K562 (cell line): Measurements from ENCODE around the gene STOX2. TPM values are rescaled to one million over a fixed set of nuclear protein-coding genes. Genes with fewer than 3 reads are reported as not detected.

Source experiments
- ATAC-seq: fragments of 200-7000 bp; cut with Tn5 transposase; 3 replicates; pipeline ENCODE4 v1.9.1; 2020; ENCODE audit warnings: moderate library complexity
- BruUV-seq: library from RNA; stranded (reverse); fragments of 400-500 nt; replicated peaks from 2 replicates; lab custom pipeline; 2021; lab: Mats Ljungman, UMichigan
- CTCF ChIA-PET: fragments of 300-600 bp; formaldehyde crosslinking; extraction: SDS; loops from one replicate; lab custom pipeline; 2021; ENCODE audit warnings: low intra/inter-chr PET ratio; lab: Yijun Ruan, JAX
- POLR2A ChIA-PET: fragments of 300-600, 350-650 bp; sonication (Branson Sonifier 250); formaldehyde crosslinking; extraction: SDS; loops from one replicate; lab custom pipeline; 2021; ENCODE audit warnings: antibody characterized with exemption, inconsistent platforms; lab: Yijun Ruan, JAX
- DNase-seq, 4 experiments: peaks; one replicate each; pipeline versions ENCODE4 v3.0.0 to v3.0.0-alpha.2; 2011 to 2018; ENCODE audit warnings: low spot score in 3 of 4, mixed read lengths in 3 of 4; ENCODE audit errors: extremely low read depth in 1 of 4
- FAIRE-seq: peaks from 2 replicates; lab custom pipeline; 2011; peaks lifted over from hg19 to GRCh38; lab: Jason Lieb, UNC
- H2AFZ ChIP-seq: 2 replicates; pipeline ENCODE4 v1.6.0; 2011; ENCODE audit warnings: low read depth, low read length, control low read depth, inconsistent platforms
- H3K27ac ChIP-seq: fragments of 200-600 bp; 3 replicates; pipeline ENCODE4 v1.8.0; 2011; ENCODE audit warnings: low read depth, mild to moderate bottlenecking, control low read depth, inconsistent platforms, low read length, moderate library complexity, mixed read lengths; ENCODE audit errors: extremely low read depth
- H3K27me3 ChIP-seq, 2 experiments: fragments of 300-600 bp in 1 of 2; 2 replicates in 1 of 2; 3 replicates in 1 of 2; pipeline versions ENCODE4 v1.6.0 to v1.8.0; 2011; ENCODE audit warnings: inconsistent platforms in 2 of 2, low read length in 2 of 2, mild to moderate bottlenecking in 1 of 2, mixed read lengths in 1 of 2, moderate library complexity in 1 of 2; ENCODE audit not compliant: control insufficient read depth in 2 of 2, insufficient read depth in 2 of 2
- H3K36me3 ChIP-seq: fragments of 300-600 bp; 3 replicates; pipeline ENCODE4 v1.8.0; 2011; ENCODE audit warnings: mild to moderate bottlenecking, low read length, inconsistent platforms; ENCODE audit not compliant: control insufficient read depth, insufficient read depth
- H3K4me1 ChIP-seq, 2 experiments: fragments of 200-600 bp in 1 of 2; replicated peaks in 1 of 2; 2 replicates in 1 of 2; 3 replicates in 1 of 2; pipeline versions ENCODE4 v1.5.1 to v1.8.0; 2011; ENCODE audit warnings: inconsistent platforms in 2 of 2, low read length in 2 of 2, mild to moderate bottlenecking in 1 of 2, mixed read lengths in 1 of 2, moderate library complexity in 1 of 2; ENCODE audit not compliant: control insufficient read depth in 2 of 2, insufficient read depth in 2 of 2
- H3K4me2 ChIP-seq: 2 replicates; pipeline ENCODE4 v1.6.1; 2011; ENCODE audit warnings: low read length, control low read depth, inconsistent platforms, mixed read lengths; ENCODE audit not compliant: insufficient read depth
- H3K4me3 ChIP-seq: fragments of 200-600 bp; sonication (generic), shearing (Covaris generic); 2 replicates; pipeline ENCODE4 v1.5.1; 2016; ENCODE audit warnings: control low read depth, inconsistent platforms
- H3K79me2 ChIP-seq: fragments of 200-600 bp; 3 replicates; pipeline ENCODE4 v1.8.0; 2011; ENCODE audit warnings: low read length, inconsistent platforms; ENCODE audit not compliant: control insufficient read depth, insufficient read depth
- H3K9ac ChIP-seq, 2 experiments: 2 replicates each; pipeline versions ENCODE4 v1.6.0 to v1.6.1; 2011; ENCODE audit warnings: low read depth in 2 of 2, low read length in 2 of 2, control low read depth in 1 of 2, inconsistent platforms in 1 of 2, mild to moderate bottlenecking in 1 of 2, mixed read lengths in 1 of 2; ENCODE audit not compliant: insufficient read depth in 1 of 2
- H3K9me1 ChIP-seq: one replicate; pipeline ENCODE4 v1.6.0; 2011; ENCODE audit warnings: inconsistent platforms, mild to moderate bottlenecking, low read length, moderate library complexity; ENCODE audit not compliant: control insufficient read depth, insufficient read depth
- H3K9me3 ChIP-seq: replicated peaks from 2 replicates; pipeline ENCODE4 v1.5.1; 2011; ENCODE audit warnings: low read depth, low read length, inconsistent platforms; ENCODE audit not compliant: control insufficient read depth, insufficient read depth
- H4K20me1 ChIP-seq: replicated peaks from 2 replicates; pipeline ENCODE4 v1.6.1; 2011; ENCODE audit warnings: low read length, inconsistent platforms, mixed read lengths; ENCODE audit not compliant: control insufficient read depth, insufficient read depth
- AFF1 ChIP-seq, 2 experiments: fragments of 450-650 bp; IDR thresholded peaks; 2 replicates each; pipeline ENCODE4 v1.6.1; 2018; ENCODE audit warnings: mild to moderate bottlenecking in 2 of 2, low read depth in 1 of 2; ENCODE audit not compliant: partially characterized antibody in 2 of 2
- BRCA1 ChIP-seq, 2 experiments: fragments of 450-650 bp in 1 of 2; sonication (generic) in 1 of 2; formaldehyde crosslinking in 1 of 2; IDR thresholded peaks; 2 replicates each; pipeline versions ENCODE4 v1.5.0 to v1.6.1; 2017 to 2020; ENCODE audit warnings: mild to moderate bottlenecking in 1 of 2, missing genetic modification reagents in 1 of 2
- CHD2 ChIP-seq: IDR thresholded peaks from 2 replicates; pipeline ENCODE4 v1.6.1; 2011; ENCODE audit warnings: low read depth, low read length
- ELF2 ChIP-seq: fragments of 250-450 bp; sonication (Bioruptor Pico); IDR thresholded peaks from 2 replicates; pipeline ENCODE4 v1.5.0; 2021; ENCODE audit warnings: mild to moderate bottlenecking
- FOSL1 ChIP-seq: fragments of 200-800 bp; sonication (Bioruptor generic); conservative IDR thresholded peaks from 2 replicates; pipeline ENCODE4 v1.6.1; 2016; ENCODE audit warnings: missing genetic modification characterization, missing compliant biosample characterization
- HMG20B ChIP-seq: fragments of 250-450 bp; sonication (Bioruptor Pico); IDR thresholded peaks from 2 replicates; pipeline ENCODE4 v1.5.0; 2021; ENCODE audit warnings: mild to moderate bottlenecking
- JUN ChIP-seq, 2 experiments: sonication (generic) in 1 of 2; formaldehyde crosslinking in 1 of 2; IDR thresholded peaks; 2 replicates each; pipeline versions ENCODE4 v1.6.1 to v1.8.0; 2012 to 2022; ENCODE audit warnings: borderline replicate concordance in 2 of 2, mild to moderate bottlenecking in 2 of 2, improper control_type of control experiment in 1 of 2, low read depth in 1 of 2, low read length in 1 of 2, missing genetic modification reagents in 1 of 2
- ZBTB1 ChIP-seq: sonication (generic); formaldehyde crosslinking; IDR thresholded peaks from 2 replicates; pipeline ENCODE4 v1.8.1; 2023; ENCODE audit warnings: missing genetic modification reagents, low read depth, mild to moderate bottlenecking, borderline replicate concordance
- ZNF644 ChIP-seq: fragments of 200-800 bp; sonication (Bioruptor generic); IDR thresholded peaks from 2 replicates; pipeline ENCODE4 v1.6.1; 2016; ENCODE audit warnings: low read depth, missing genetic modification characterization, missing compliant biosample characterization
- WGBS: fragments of 100-300 bp; shearing (Covaris generic); methylation state at CpG from one replicate; pipeline ENCODE4 v1.1.6; 2016; ENCODE audit warnings: low coverage, mixed read lengths; ENCODE audit not compliant: insufficient coverage; ENCODE audit errors: missing lambda C conversion rate; 5-methylcytosine and 5-hydroxymethylcytosine counted together
- in situ Hi-C: fragments of 300-500 bp; cut with MboI; formaldehyde crosslinking; loops from 4 replicates; pipeline ENCODE4 v1.15.0; 2018; ENCODE audit warnings: inconsistent platforms, mixed read lengths
- intact Hi-C: fragments of 100-400 bp; cut with micrococcal nuclease; formaldehyde crosslinking; loops from 2 replicates; pipeline ENCODE4 v1.14.2; 2022
- polyA plus RNA-seq, 8 experiments: library from polyadenylated mRNA; depleted of rRNA in 4 of 8; stranded (reverse) in 5 of 8; unstranded in 3 of 8; fragments of >200 nt; fragmentation: Nextera tagmentation in 2 of 8; fragmentation: Illumina TruSeq in 1 of 8; extraction: Ambion mirVana in 2 of 8; extraction: Trizol in 1 of 8; gene quantifications; 2 replicates each; pipeline versions ENCODE4 v1.2.1 to v1.2.3, GENCODE V29; 2011 to 2014; ENCODE audit warnings: inconsistent platforms in 1 of 8, missing spikeins in 1 of 8
- total RNA-seq, 7 experiments: library from RNA; depleted of rRNA in 6 of 7; stranded (reverse); fragments of >200 nt in 6 of 7; fragmentation: Illumina TruSeq in 2 of 7; extraction: Trizol in 2 of 7; gene quantifications; 2 replicates each; pipeline versions ENCODE4 v1.2.1 to v1.2.3, GENCODE V29; 2011 to 2021; ENCODE audit warnings: low replicate concordance in 1 of 7
- TF ChIP-seq, protein P1 (sequence below): sonication (generic); formaldehyde crosslinking; IDR thresholded peaks from 2 replicates; pipeline ENCODE4 v1.8.0; 2022; ENCODE audit warnings: mild to moderate bottlenecking, missing genetic modification reagents, borderline replicate concordance
- TF ChIP-seq, protein P2 (sequence below): fragments of 250-450 bp; sonication (Bioruptor Pico); IDR thresholded peaks from 2 replicates; pipeline ENCODE4 v1.9.0; 2021; ENCODE audit warnings: mild to moderate bottlenecking
- TF ChIP-seq, protein P3 (sequence below): fragments of 250-450 bp; sonication (Bioruptor Pico); IDR thresholded peaks from 2 replicates; pipeline ENCODE4 v1.4.0; 2020; ENCODE audit warnings: mild to moderate bottlenecking, moderate library complexity
- TF ChIP-seq, protein P4 (sequence below): fragments of 250-450 bp; sonication (Bioruptor Pico); IDR thresholded peaks from 2 replicates; pipeline ENCODE4 v1.8.0; 2021; ENCODE audit warnings: moderate library complexity, mild to moderate bottlenecking, inconsistent platforms

Gene STOX2
- total and polyA plus RNA-seq, 9 of the 15 experiments (the other 6 are each of a cell fraction or from before 2014, with no cell fraction given), result not detected

DNA sequence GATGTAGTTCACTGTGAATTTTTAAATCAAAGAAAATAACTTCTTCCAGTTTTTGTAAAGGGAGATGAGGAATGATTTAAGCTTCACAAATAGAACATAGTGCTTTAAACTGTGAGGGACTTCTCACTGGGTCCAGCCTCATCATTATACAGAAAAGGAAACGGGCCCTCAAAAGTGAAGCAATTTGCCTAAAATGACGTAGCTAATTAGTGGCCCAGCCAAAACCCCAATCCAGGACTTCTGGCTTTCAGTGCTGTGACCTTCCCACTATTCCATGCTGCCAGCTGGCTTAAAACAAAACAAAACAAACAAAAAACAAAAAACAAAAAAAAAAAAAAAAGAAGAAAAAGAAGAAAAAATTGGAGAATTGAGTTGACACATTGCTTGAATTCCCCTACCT lies 45.0 kb upstream of the STOX2 start:
- Histone ChIP-seq H3K79me2 (no peaks in the 10 kb centered on the region), H3K4me1 (no peaks in the 10 kb centered on the region), H3K9ac (no peak overlapping the region), H3K27ac (no peak overlapping the region), H3K4me2 (no peak overlapping the region), H2AFZ (no peak overlapping the region)
- WGBS, result 4% methylated on average over 2 of the region's 2 CpGs
- ATAC-seq (no peak), FAIRE-seq (no peak), DNase-seq (no peak)
- no TSS peak for BruUV-seq
- intact Hi-C loops, result no loop called here
- TF ChIP-seq, protein P1, sequence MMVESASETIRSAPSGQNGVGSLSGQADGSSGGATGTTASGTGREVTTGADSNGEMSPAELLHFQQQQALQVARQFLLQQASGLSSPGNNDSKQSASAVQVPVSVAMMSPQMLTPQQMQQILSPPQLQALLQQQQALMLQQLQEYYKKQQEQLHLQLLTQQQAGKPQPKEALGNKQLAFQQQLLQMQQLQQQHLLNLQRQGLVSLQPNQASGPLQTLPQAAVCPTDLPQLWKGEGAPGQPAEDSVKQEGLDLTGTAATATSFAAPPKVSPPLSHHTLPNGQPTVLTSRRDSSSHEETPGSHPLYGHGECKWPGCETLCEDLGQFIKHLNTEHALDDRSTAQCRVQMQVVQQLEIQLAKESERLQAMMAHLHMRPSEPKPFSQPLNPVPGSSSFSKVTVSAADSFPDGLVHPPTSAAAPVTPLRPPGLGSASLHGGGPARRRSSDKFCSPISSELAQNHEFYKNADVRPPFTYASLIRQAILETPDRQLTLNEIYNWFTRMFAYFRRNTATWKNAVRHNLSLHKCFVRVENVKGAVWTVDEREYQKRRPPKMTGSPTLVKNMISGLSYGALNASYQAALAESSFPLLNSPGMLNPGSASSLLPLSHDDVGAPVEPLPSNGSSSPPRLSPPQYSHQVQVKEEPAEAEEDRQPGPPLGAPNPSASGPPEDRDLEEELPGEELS (CRISPR knock-in tag), result no peak
- TF ChIP-seq ZNF644 (tag) (no peak), HMG20B (CRISPR knock-in tag) (no peak), CHD2 (no peak), ZBTB1 (CRISPR knock-in tag) (no peak), FOSL1 (tag) (no peak), BRCA1 (IDR thresholded peaks at IDR 0.05) (no peak), BRCA1 (CRISPR knock-in tag; IDR thresholded peaks at IDR 0.05) (no peak), ELF2 (CRISPR knock-in tag) (no peak), JUN (IDR thresholded peaks at IDR 0.05; ENCODE audit: borderline replicate concordance, low read depth, low read length) (no peak), JUN (CRISPR knock-in tag; IDR thresholded peaks at IDR 0.05; ENCODE audit: borderline replicate concordance) (no peak), AFF1 (IDR thresholded peaks at IDR 0.05; ENCODE audit: low read depth in 1 of 2, partially characterized antibody in 2 of 2) (no peak)
- TF ChIP-seq, protein P2, sequence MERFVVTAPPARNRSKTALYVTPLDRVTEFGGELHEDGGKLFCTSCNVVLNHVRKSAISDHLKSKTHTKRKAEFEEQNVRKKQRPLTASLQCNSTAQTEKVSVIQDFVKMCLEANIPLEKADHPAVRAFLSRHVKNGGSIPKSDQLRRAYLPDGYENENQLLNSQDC (CRISPR knock-in tag), result no peak
- TF ChIP-seq, protein P3, sequence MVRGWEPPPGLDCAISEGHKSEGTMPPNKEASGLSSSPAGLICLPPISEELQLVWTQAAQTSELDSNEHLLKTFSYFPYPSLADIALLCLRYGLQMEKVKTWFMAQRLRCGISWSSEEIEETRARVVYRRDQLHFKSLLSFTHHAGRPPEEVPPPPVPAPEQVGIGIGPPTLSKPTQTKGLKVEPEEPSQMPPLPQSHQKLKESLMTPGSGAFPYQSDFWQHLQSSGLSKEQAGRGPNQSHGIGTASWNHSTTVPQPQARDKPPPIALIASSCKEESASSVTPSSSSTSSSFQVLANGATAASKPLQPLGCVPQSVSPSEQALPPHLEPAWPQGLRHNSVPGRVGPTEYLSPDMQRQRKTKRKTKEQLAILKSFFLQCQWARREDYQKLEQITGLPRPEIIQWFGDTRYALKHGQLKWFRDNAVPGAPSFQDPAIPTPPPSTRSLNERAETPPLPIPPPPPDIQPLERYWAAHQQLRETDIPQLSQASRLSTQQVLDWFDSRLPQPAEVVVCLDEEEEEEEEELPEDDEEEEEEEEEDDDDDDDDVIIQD, result no peak
- TF ChIP-seq, protein P4, sequence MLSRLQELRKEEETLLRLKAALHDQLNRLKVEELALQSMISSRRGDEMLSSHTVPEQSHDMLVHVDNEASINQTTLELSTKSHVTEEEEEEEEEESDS, result no peak
- TF ChIP-seq, all 486 proteins: peak for 0
- Histone ChIP-seq H3K4me3 (no peak overlapping the region), H4K20me1 (no peaks in the 10 kb centered on the region), H3K27me3 (peaks cover 28 to 57% of the 10 kb centered on the region in 2 experiments), H3K36me3 (no peaks in the 10 kb centered on the region), H3K9me3 (no peaks in the 10 kb centered on the region), H3K9me1 (no peaks in the 10 kb centered on the region)
- CTCF ChIA-PET, result interaction anchor here (0.7 kb wide), 1 partner anchor 20 kb away, joined by 6 read pairs; no protein-coding TSS in a partner anchor
- in situ Hi-C loops, result no loop called here
- POLR2A ChIA-PET, result no interaction called here
